GM12878 (cell line): ENCODE data around the gene KMO. TPM values are rescaled to one million over a fixed set of nuclear protein-coding genes. Genes with fewer than 3 reads are reported as not detected.

Experiments used
- ATAC-seq: fragments of 200-7000 bp; cut with Tn5 transposase; 3 replicates; pipeline ENCODE4 v1.9.1; 2020; ENCODE audit warnings: mild to moderate bottlenecking, moderate library complexity
- BruUV-seq: library from RNA; stranded (reverse); fragments of 400-500 nt; replicated peaks from 2 replicates; lab custom pipeline; 2021; lab: Mats Ljungman, UMichigan
- CTCF ChIA-PET: fragments of 300-600 bp; sonication (Branson Sonifier 250); formaldehyde crosslinking; extraction: SDS; loops from one replicate; lab custom pipeline; 2021; ENCODE audit warnings: inconsistent platforms; lab: Yijun Ruan, JAX
- POLR2A ChIA-PET: fragments of 350-600 bp; formaldehyde crosslinking; extraction: SDS; loops from one replicate; lab custom pipeline; 2021; ENCODE audit warnings: inconsistent platforms; lab: Charles Lee
- RAD21 ChIA-PET: fragments of 300-600 bp; sonication (Branson Sonifier 250); formaldehyde crosslinking; loops from one replicate; lab custom pipeline; 2023; ENCODE audit warnings: antibody characterized with exemption; ENCODE audit not compliant: unreplicated experiment; lab: Charles Lee
- SMC1A ChIA-PET: fragments of 300-600 bp; sonication (Branson Sonifier 250); formaldehyde crosslinking; loops from one replicate; lab custom pipeline; 2023; ENCODE audit not compliant: unreplicated experiment, uncharacterized antibody; lab: Charles Lee
- DNase-seq: peaks from one replicate; pipeline ENCODE4 v3.0.0-alpha.2; 2011; ENCODE audit warnings: low read depth, low spot score
- FAIRE-seq: peaks from 3 replicates; lab custom pipeline; 2011; peaks lifted over from hg19 to GRCh38; lab: Jason Lieb, UNC
- H2AFZ ChIP-seq: 2 replicates; pipeline ENCODE4 v1.6.0; 2011; ENCODE audit warnings: low read depth, low read length, control low read depth; ENCODE audit not compliant: control insufficient read depth
- H3K27ac ChIP-seq: 2 replicates; pipeline ENCODE4 v1.5.1; 2011; ENCODE audit warnings: control low read depth; ENCODE audit not compliant: control insufficient read depth, insufficient read depth
- H3K27me3 ChIP-seq, 2 experiments: replicated peaks in 1 of 2; 2 replicates each; pipeline versions ENCODE4 v1.6.0 to v1.6.1; 2011; ENCODE audit warnings: low read length in 1 of 2; ENCODE audit not compliant: control insufficient read depth in 2 of 2, insufficient read depth in 2 of 2
- H3K36me3 ChIP-seq, 2 experiments: 2 replicates each; pipeline ENCODE4 v1.5.1; 2011; ENCODE audit warnings: low read length in 1 of 2; ENCODE audit not compliant: control insufficient read depth in 2 of 2, insufficient read depth in 2 of 2
- H3K4me1 ChIP-seq: 2 replicates; pipeline ENCODE4 v1.6.1; 2011; ENCODE audit warnings: mild to moderate bottlenecking, low read length, moderate library complexity, mixed read lengths; ENCODE audit not compliant: control insufficient read depth, insufficient read depth
- H3K4me2 ChIP-seq: 2 replicates; pipeline ENCODE4 v1.6.0; 2011; ENCODE audit warnings: control low read depth; ENCODE audit not compliant: control insufficient read depth, insufficient read depth
- H3K4me3 ChIP-seq: fragments of 200-600 bp; sonication (generic); 2 replicates; pipeline ENCODE4 v1.5.1; 2016
- H3K79me2 ChIP-seq: 2 replicates; pipeline ENCODE4 v1.6.0; 2011; ENCODE audit warnings: low read length; ENCODE audit not compliant: control insufficient read depth, insufficient read depth
- H3K9ac ChIP-seq: 2 replicates; pipeline ENCODE4 v1.8.0; 2011; ENCODE audit warnings: low read length, control low read depth, mixed read lengths; ENCODE audit not compliant: control insufficient read depth, insufficient read depth
- H3K9me3 ChIP-seq: replicated peaks from 3 replicates; pipeline ENCODE4 v1.5.1; 2011; ENCODE audit warnings: mild to moderate bottlenecking, low read length; ENCODE audit not compliant: control insufficient read depth, insufficient read depth
- H4K20me1 ChIP-seq: 2 replicates; pipeline ENCODE4 v1.6.0; 2011; ENCODE audit not compliant: control insufficient read depth, insufficient read depth
- WGBS: methylation state at CpG from one replicate; pipeline ENCODE4 v1.1.6; 2016; ENCODE audit warnings: low lambda C conversion rate; ENCODE audit not compliant: insufficient replicate concordance, insufficient coverage; ENCODE audit errors: missing lambda C conversion rate; 5-methylcytosine and 5-hydroxymethylcytosine counted together
- in situ Hi-C: fragments of 300-500 bp; cut with MboI; formaldehyde crosslinking; loops from 9 replicates; pipeline ENCODE4 v1.14.3; 2018; ENCODE audit warnings: mixed read lengths
- intact Hi-C: fragments of 100-400 bp; cut with micrococcal nuclease; formaldehyde crosslinking; loops from one replicate; pipeline ENCODE4 v1.14.2; 2022; ENCODE audit not compliant: unreplicated experiment
- polyA plus RNA-seq, 11 experiments: library from polyadenylated mRNA; depleted of rRNA in 4 of 11; unstranded in 6 of 11; stranded (reverse) in 5 of 11; fragments of >200 nt; fragmentation: Nextera tagmentation in 4 of 11; fragmentation: Illumina TruSeq in 1 of 11; extraction: Ambion mirVana in 4 of 11; extraction: Trizol in 1 of 11; gene quantifications; 1 replicate in 1 of 11; 2 replicates in 10 of 11; pipeline versions ENCODE4 v1.2.1 to v1.2.3, GENCODE V29; 2011 to 2016; ENCODE audit warnings: inconsistent platforms in 2 of 11, missing spikeins in 2 of 11, low read depth in 1 of 11
- total RNA-seq, 4 experiments: library from RNA; depleted of rRNA in 3 of 4; stranded (reverse); fragments of >200 nt in 3 of 4; fragmentation: Illumina TruSeq in 1 of 4; extraction: Trizol in 1 of 4; gene quantifications; 2 replicates each; pipeline versions ENCODE4 v1.2.1 to v1.2.3, GENCODE V29; 2013 to 2021
- TF ChIP-seq, protein P1 (sequence below): fragments of 450-650 bp; formaldehyde crosslinking; IDR thresholded peaks from 2 replicates; pipeline ENCODE4 v1.5.0; 2022; ENCODE audit warnings: mild to moderate bottlenecking, missing genetic modification characterization
- TF ChIP-seq, protein P2 (sequence below), 3 experiments: IDR thresholded peaks in 2 of 3; conservative IDR thresholded peaks in 1 of 3; 2 replicates each; pipeline ENCODE4 v1.5.1; 2011; ENCODE audit warnings: low read depth in 3 of 3, low read length in 3 of 3, mild to moderate bottlenecking in 3 of 3, control low read depth in 2 of 3, moderate library complexity in 2 of 3, inconsistent platforms in 1 of 3, mixed read lengths in 1 of 3; ENCODE audit not compliant: control insufficient read depth in 2 of 3, insufficient read depth in 1 of 3; ENCODE audit errors: extremely low read depth in 1 of 3

KMO gene
- total and polyA plus RNA-seq, 10 of the 15 experiments (the other 5 are each of a cell fraction or from before 2014, with no cell fraction given) = 0.68 to 5.9 (median 1.5) TPM

DNA sequence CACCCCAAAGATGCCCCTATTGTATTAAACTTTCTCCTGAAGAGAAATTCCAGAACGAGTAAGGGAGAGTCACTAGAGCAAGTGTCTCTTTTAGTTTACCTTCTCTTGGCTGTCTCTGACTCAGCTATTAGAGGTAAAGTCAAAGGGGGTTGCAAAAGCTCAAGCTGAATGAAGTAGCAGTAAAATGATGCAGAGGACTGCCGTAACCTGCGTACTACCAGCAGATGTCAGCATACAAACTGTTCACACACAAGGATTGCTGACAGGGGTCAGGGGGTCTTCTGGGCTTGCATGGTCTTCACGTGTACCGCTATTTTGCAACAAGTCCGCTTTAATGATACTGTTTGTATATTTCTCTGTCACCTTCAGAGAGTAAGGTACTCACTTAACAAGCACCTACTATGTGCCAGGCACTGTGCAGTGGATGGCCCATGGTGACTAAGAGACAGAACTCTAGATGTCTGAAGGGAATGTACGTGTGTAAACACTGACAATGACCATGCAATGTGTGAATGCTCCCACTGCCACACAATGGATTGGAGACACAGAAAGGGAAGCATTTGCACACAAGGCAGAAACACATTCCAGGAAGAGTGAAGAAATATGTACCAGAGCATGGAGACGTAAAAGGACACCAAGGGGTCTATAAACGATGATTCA, 73.1 kb downstream of the KMO start:
- CTCF ChIA-PET = interaction anchor here (0.7 kb wide), 1 partner anchor 8 kb away, joined by 3 read pairs; no protein-coding TSS in a partner anchor
- H3K9ac ChIP-seq = no peak overlapping the region
- WGBS = 79% methylated on average over 9 of the region's 9 CpGs
- no peak overlapping the region for H3K4me2 ChIP-seq
- no peaks in the 10 kb centered on the region for H3K79me2 ChIP-seq
- no peak overlapping the region for H3K27ac ChIP-seq
- H3K27me3 ChIP-seq = no peaks in the 10 kb centered on the region
- TF ChIP-seq, protein P1, sequence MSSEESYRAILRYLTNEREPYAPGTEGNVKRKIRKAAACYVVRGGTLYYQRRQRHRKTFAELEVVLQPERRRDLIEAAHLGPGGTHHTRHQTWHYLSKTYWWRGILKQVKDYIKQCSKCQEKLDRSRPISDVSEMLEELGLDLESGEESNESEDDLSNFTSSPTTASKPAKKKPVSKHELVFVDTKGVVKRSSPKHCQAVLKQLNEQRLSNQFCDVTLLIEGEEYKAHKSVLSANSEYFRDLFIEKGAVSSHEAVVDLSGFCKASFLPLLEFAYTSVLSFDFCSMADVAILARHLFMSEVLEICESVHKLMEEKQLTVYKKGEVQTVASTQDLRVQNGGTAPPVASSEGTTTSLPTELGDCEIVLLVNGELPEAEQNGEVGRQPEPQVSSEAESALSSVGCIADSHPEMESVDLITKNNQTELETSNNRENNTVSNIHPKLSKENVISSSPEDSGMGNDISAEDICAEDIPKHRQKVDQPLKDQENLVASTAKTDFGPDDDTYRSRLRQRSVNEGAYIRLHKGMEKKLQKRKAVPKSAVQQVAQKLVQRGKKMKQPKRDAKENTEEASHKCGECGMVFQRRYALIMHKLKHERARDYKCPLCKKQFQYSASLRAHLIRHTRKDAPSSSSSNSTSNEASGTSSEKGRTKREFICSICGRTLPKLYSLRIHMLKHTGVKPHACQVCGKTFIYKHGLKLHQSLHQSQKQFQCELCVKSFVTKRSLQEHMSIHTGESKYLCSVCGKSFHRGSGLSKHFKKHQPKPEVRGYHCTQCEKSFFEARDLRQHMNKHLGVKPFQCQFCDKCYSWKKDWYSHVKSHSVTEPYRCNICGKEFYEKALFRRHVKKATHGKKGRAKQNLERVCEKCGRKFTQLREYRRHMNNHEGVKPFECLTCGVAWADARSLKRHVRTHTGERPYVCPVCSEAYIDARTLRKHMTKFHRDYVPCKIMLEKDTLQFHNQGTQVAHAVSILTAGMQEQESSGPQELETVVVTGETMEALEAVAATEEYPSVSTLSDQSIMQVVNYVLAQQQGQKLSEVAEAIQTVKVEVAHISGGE (CRISPR knock-in tag) = no peak
- TF ChIP-seq, protein P2, sequence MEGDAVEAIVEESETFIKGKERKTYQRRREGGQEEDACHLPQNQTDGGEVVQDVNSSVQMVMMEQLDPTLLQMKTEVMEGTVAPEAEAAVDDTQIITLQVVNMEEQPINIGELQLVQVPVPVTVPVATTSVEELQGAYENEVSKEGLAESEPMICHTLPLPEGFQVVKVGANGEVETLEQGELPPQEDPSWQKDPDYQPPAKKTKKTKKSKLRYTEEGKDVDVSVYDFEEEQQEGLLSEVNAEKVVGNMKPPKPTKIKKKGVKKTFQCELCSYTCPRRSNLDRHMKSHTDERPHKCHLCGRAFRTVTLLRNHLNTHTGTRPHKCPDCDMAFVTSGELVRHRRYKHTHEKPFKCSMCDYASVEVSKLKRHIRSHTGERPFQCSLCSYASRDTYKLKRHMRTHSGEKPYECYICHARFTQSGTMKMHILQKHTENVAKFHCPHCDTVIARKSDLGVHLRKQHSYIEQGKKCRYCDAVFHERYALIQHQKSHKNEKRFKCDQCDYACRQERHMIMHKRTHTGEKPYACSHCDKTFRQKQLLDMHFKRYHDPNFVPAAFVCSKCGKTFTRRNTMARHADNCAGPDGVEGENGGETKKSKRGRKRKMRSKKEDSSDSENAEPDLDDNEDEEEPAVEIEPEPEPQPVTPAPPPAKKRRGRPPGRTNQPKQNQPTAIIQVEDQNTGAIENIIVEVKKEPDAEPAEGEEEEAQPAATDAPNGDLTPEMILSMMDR (IDR thresholded peaks at IDR 0.05 in 2 of 3, conservative IDR thresholded peaks at IDR 0.05 in 1 of 3; ENCODE audit: control insufficient read depth in 2 of 3, extremely low read depth in 1 of 3, insufficient read depth in 1 of 3, low read depth in 3 of 3, low read length in 3 of 3) = peak in 2 of 3 experiments; percentile 10 to 30; a peak in 2 of 6 replicates
- in situ Hi-C loops (no loop called here), intact Hi-C loops (no loop called here)
- H4K20me1 ChIP-seq = no peaks in the 10 kb centered on the region
- FAIRE-seq (no peak), ATAC-seq (no peak; the same call in 2 of the 3 replicates), DNase-seq (no peak)
- H3K9me3 ChIP-seq = no peaks in the 10 kb centered on the region
- SMC1A ChIA-PET = no interaction called here
- peaks cover 9% of the 10 kb centered on the region; the same call in 1 of the 2 replicates for H3K4me1 ChIP-seq
- no peak overlapping the region for H2AFZ ChIP-seq
- no TSS peak for BruUV-seq
- H3K4me3 ChIP-seq = no peak overlapping the region
- POLR2A ChIA-PET = interaction anchor here (0.9 kb wide), 1 partner anchor 12 kb away, joined by 7 read pairs; no protein-coding TSS in a partner anchor
- RAD21 ChIA-PET = no interaction called here
- no peaks in the 10 kb centered on the region for H3K36me3 ChIP-seq
